Neural cell (in vitro differentiated cells): ENCODE data around the gene ABCC3. TPM values are rescaled to one million over a fixed set of nuclear protein-coding genes. Genes with fewer than 3 reads are reported as not detected.

Source experiments
- H2AFZ ChIP-seq: fragments of 200-600, 300-800 bp; sonication (generic), shearing (Covaris generic); 2 replicates; pipeline ENCODE4 v1.6.0; 2014; ENCODE audit warnings: low read depth, mild to moderate bottlenecking, antibody characterized with exemption, low read length, moderate library complexity
- H3F3A ChIP-seq: fragments of 200-600 bp; shearing (Covaris generic); 2 replicates; pipeline ENCODE4 v1.6.1; 2016; ENCODE audit warnings: mild to moderate bottlenecking, moderate library complexity, mixed read lengths, antibody characterized with exemption, low read length; ENCODE audit not compliant: insufficient read depth, poor library complexity, severe bottlenecking
- H3K27ac ChIP-seq: fragments of 200-600, 300-800 bp; sonication (generic), shearing (Covaris generic); 2 replicates; pipeline ENCODE4 v1.5.1; 2014; ENCODE audit warnings: mild to moderate bottlenecking, low read length, moderate library complexity
- H3K27me3 ChIP-seq: fragments of 300-800, 200-600 bp; sonication (generic), shearing (Covaris generic); 2 replicates; pipeline ENCODE4 v1.6.0; 2014; ENCODE audit warnings: mild to moderate bottlenecking, low read depth, low read length, moderate library complexity; ENCODE audit not compliant: insufficient read depth
- H3K36me3 ChIP-seq: fragments of 300-800, 200-600 bp; sonication (generic), shearing (Covaris generic); 2 replicates; pipeline ENCODE4 v1.5.1; 2014; ENCODE audit warnings: mild to moderate bottlenecking, antibody characterized with exemption, low read length, moderate library complexity; ENCODE audit not compliant: insufficient read depth
- H3K4me2 ChIP-seq: fragments of 300-800, 200-600 bp; sonication (generic), shearing (Covaris generic); 2 replicates; pipeline ENCODE4 v1.6.0; 2014; ENCODE audit warnings: mild to moderate bottlenecking, low read length
- H3K4me3 ChIP-seq: fragments of 300-800, 200-600 bp; sonication (generic), shearing (Covaris generic); 2 replicates; pipeline ENCODE4 v1.5.1; 2014; ENCODE audit warnings: mild to moderate bottlenecking, low read length, moderate library complexity
- H3K79me2 ChIP-seq: fragments of 200-600 bp; shearing (Covaris generic); replicated peaks from 2 replicates; pipeline ENCODE4 v1.6.0; 2014; ENCODE audit warnings: mild to moderate bottlenecking, low read length, moderate library complexity; ENCODE audit not compliant: insufficient read depth
- H3K9ac ChIP-seq: fragments of 300-800, 200-600 bp; sonication (generic), shearing (Covaris generic); 2 replicates; pipeline ENCODE4 v1.6.1; 2016; ENCODE audit warnings: mild to moderate bottlenecking, low read length, mixed read lengths
- H3K9me2 ChIP-seq: fragments of 200-600 bp; shearing (Covaris generic); 2 replicates; pipeline ENCODE4 v1.6.1; 2016; ENCODE audit warnings: mild to moderate bottlenecking, low read length, mixed read lengths; ENCODE audit not compliant: insufficient read depth
- H3K9me3 ChIP-seq: fragments of 200-600, 300-800 bp; sonication (generic), shearing (Covaris generic); 2 replicates; pipeline ENCODE4 v1.6.1; 2016; ENCODE audit warnings: mild to moderate bottlenecking, mixed run types, low read length, moderate library complexity, mixed read lengths
- H4K20me1 ChIP-seq: fragments of 200-600 bp; shearing (Covaris generic); 2 replicates; pipeline ENCODE4 v1.6.1; 2016; ENCODE audit warnings: mild to moderate bottlenecking, mixed run types; ENCODE audit not compliant: insufficient read depth
- CTCF ChIP-seq: fragments of 450-650 bp; IDR thresholded peaks from 2 replicates; pipeline ENCODE4 v1.5.1; 2014; ENCODE audit warnings: antibody characterized with exemption, mild to moderate bottlenecking, moderate library complexity; ENCODE audit not compliant: poor library complexity, severe bottlenecking
- EP300 ChIP-seq: fragments of 450-650 bp; conservative IDR thresholded peaks from 2 replicates; pipeline ENCODE4 v1.6.1; 2014; ENCODE audit warnings: antibody characterized with exemption, mild to moderate bottlenecking, moderate library complexity; ENCODE audit not compliant: poor library complexity, severe bottlenecking
- EZH2 ChIP-seq: fragments of 200-600, 300-800 bp; shearing (Covaris generic), sonication (generic); IDR thresholded peaks from 2 replicates; pipeline ENCODE4 v1.6.1; 2014; ENCODE audit warnings: antibody characterized with exemption, low read length, borderline replicate concordance, mild to moderate bottlenecking; ENCODE audit not compliant: insufficient read depth, poor library complexity, severe bottlenecking
- MXI1 ChIP-seq: fragments of 450-650 bp; conservative IDR thresholded peaks from 2 replicates; pipeline ENCODE4 v1.6.1; 2014; ENCODE audit warnings: antibody characterized with exemption, mild to moderate bottlenecking; ENCODE audit not compliant: poor library complexity, severe bottlenecking
- POLR2AphosphoS5 ChIP-seq: IDR thresholded peaks from 2 replicates; pipeline ENCODE4 v1.6.1; 2012
- RAD21 ChIP-seq: fragments of 450-650 bp; conservative IDR thresholded peaks from 2 replicates; pipeline ENCODE4 v1.6.1; 2014; ENCODE audit warnings: antibody characterized with exemption, mild to moderate bottlenecking, moderate library complexity
- REST ChIP-seq: IDR thresholded peaks from 2 replicates; pipeline ENCODE4 v1.6.1; 2012; ENCODE audit warnings: borderline replicate concordance
- SMC3 ChIP-seq: fragments of 450-650 bp; conservative IDR thresholded peaks from 2 replicates; pipeline ENCODE4 v1.6.1; 2014; ENCODE audit warnings: antibody characterized with exemption, mild to moderate bottlenecking, moderate library complexity; ENCODE audit not compliant: poor library complexity
- TAF1 ChIP-seq: IDR thresholded peaks from 2 replicates; pipeline ENCODE4 v1.6.1; 2012; ENCODE audit warnings: low read depth
- polyA plus RNA-seq: library from polyadenylated mRNA; depleted of rRNA; stranded (reverse); fragments of >200 nt; gene quantifications from 2 replicates; pipeline ENCODE4 v1.2.3, GENCODE V29; 2014

The ABCC3 gene
- polyA plus RNA-seq, 1 donor from 2014 or later, result not detected

- H4K20me1 ChIP-seq, result no peaks in the 10 kb centered on the region
- no peaks in the 10 kb centered on the region for H3K36me3 ChIP-seq
- H3K4me3 ChIP-seq, result no peak overlapping the region
- H3K27me3 ChIP-seq, result no peaks in the 10 kb centered on the region
- no peaks in the 10 kb centered on the region for H3K9me2 ChIP-seq
- no peaks in the 10 kb centered on the region for H3K9me3 ChIP-seq
- TF ChIP-seq CTCF (no peak), POLR2AphosphoS5 (no peak), MXI1 (no peak), RAD21 (no peak), SMC3 (no peak), TAF1 (no peak), REST (no peak)
- H3K27ac ChIP-seq, result no peak overlapping the region
- H3K9ac ChIP-seq, result no peak overlapping the region
- H3K4me2 ChIP-seq, result no peak overlapping the region
- H2AFZ ChIP-seq, result no peak overlapping the region
- no peaks in the 10 kb centered on the region for H3F3A ChIP-seq
- H3K79me2 ChIP-seq, result no peaks in the 10 kb centered on the region
Observed at GRCh38 chr17:50688245-50688644, 53.6 kb downstream of the ABCC3 start.

GRCh38 chr17:50689251-50689650, 54.6 kb downstream of the ABCC3 start:
- no peaks in the 10 kb centered on the region for H4K20me1 ChIP-seq
- no peak for TF ChIP-seq RAD21
- no peak for TF ChIP-seq EZH2
- no peak for TF ChIP-seq TAF1
- no peak for TF ChIP-seq CTCF
- no peak for TF ChIP-seq REST
- TF ChIP-seq MXI1, result no peak
- no peak for TF ChIP-seq POLR2AphosphoS5
- no peak for TF ChIP-seq SMC3
- TF ChIP-seq EP300, result no peak
- no peaks in the 10 kb centered on the region for H3K9me2 ChIP-seq
- H3K79me2 ChIP-seq, result no peaks in the 10 kb centered on the region
- no peaks in the 10 kb centered on the region for H3K9me3 ChIP-seq
- H2AFZ ChIP-seq, result no peak overlapping the region
- H3K4me3 ChIP-seq, result no peak overlapping the region
- no peaks in the 10 kb centered on the region for H3F3A ChIP-seq
- H3K27ac ChIP-seq, result no peak overlapping the region
- peaks cover 1% of the 10 kb centered on the region for H3K36me3 ChIP-seq
- H3K9ac ChIP-seq, result no peak overlapping the region
- no peak overlapping the region for H3K4me2 ChIP-seq
- no peaks in the 10 kb centered on the region for H3K27me3 ChIP-seq
